Endothelial cell of umbilical vein (primary cell): Measurements from ENCODE around the gene LDLRAD3. TPM values are rescaled to one million over a fixed set of nuclear protein-coding genes. Genes with fewer than 3 reads are reported as not detected.

Experiments used
- BruUV-seq: library from RNA; stranded (reverse); fragments of 400-500 nt; replicated peaks from 2 replicates; lab custom pipeline; 2021; lab: Mats Ljungman, UMichigan
- CTCF ChIA-PET: fragments of 300-600, 350-600 bp; sonication (Branson Sonifier 250); formaldehyde crosslinking; loops from one replicate; lab custom pipeline; 2021; ENCODE audit warnings: antibody characterized with exemption, inconsistent platforms; lab: Charles Lee
- POLR2A ChIA-PET: fragments of 300-600, 350-600 bp; sonication (Branson Sonifier 250); formaldehyde crosslinking; loops from one replicate; lab custom pipeline; 2021; ENCODE audit warnings: antibody characterized with exemption, inconsistent platforms; lab: Charles Lee
- DNase-seq: peaks from one replicate; pipeline ENCODE4 v3.0.0-alpha.2; 2011; ENCODE audit warnings: low read depth, low spot score
- FAIRE-seq: peaks from 2 replicates; lab custom pipeline; 2011; peaks lifted over from hg19 to GRCh38; lab: Jason Lieb, UNC
- H2AFZ ChIP-seq: 2 replicates; pipeline ENCODE4 v1.6.0; 2012; ENCODE audit warnings: low read depth, low read length, control low read depth, inconsistent platforms
- H3K27ac ChIP-seq: 2 replicates; pipeline ENCODE4 v1.5.1; 2011; ENCODE audit warnings: low read depth, mild to moderate bottlenecking, control low read depth, low read length, moderate library complexity; ENCODE audit not compliant: insufficient read depth
- H3K27me3 ChIP-seq, 2 experiments: 2 replicates each; pipeline versions ENCODE4 v1.6.0 to v1.6.1; 2011; ENCODE audit warnings: low read length in 2 of 2, mixed read lengths in 1 of 2; ENCODE audit not compliant: control insufficient read depth in 2 of 2, insufficient read depth in 2 of 2
- H3K36me3 ChIP-seq, 2 experiments: 2 replicates in 1 of 2; 3 replicates in 1 of 2; pipeline ENCODE4 v1.5.1; 2011; ENCODE audit warnings: low read length in 2 of 2, mild to moderate bottlenecking in 1 of 2, moderate library complexity in 1 of 2; ENCODE audit not compliant: control insufficient read depth in 2 of 2, insufficient read depth in 2 of 2; ENCODE audit errors: extremely low read depth in 1 of 2
- H3K4me1 ChIP-seq: 3 replicates; pipeline ENCODE4 v1.5.1; 2011; ENCODE audit warnings: mild to moderate bottlenecking, low read length; ENCODE audit not compliant: control insufficient read depth, insufficient read depth; ENCODE audit errors: extremely low read depth
- H3K4me2 ChIP-seq: 2 replicates; pipeline ENCODE4 v1.6.1; 2011; ENCODE audit warnings: low read length, control low read depth, mixed read lengths; ENCODE audit not compliant: insufficient read depth
- H3K4me3 ChIP-seq, 3 experiments: fragments of 200-600 bp in 1 of 3; sonication (generic), shearing (Covaris generic) in 1 of 3; replicated peaks in 1 of 3; 2 replicates each; pipeline ENCODE4 v1.5.1; 2011 to 2016; ENCODE audit warnings: control low read depth in 3 of 3, low read length in 3 of 3, mild to moderate bottlenecking in 2 of 3, inconsistent platforms in 1 of 3, low read depth in 1 of 3, moderate library complexity in 1 of 3; ENCODE audit not compliant: insufficient read depth in 1 of 3
- H3K79me2 ChIP-seq: 2 replicates; pipeline ENCODE4 v1.6.0; 2012; ENCODE audit warnings: low read length, inconsistent platforms; ENCODE audit not compliant: control insufficient read depth, insufficient read depth
- H3K9ac ChIP-seq: replicated peaks from 2 replicates; pipeline ENCODE3; 2011; ENCODE audit warnings: low read length, control low read depth; ENCODE audit not compliant: insufficient read depth; ENCODE audit errors: extremely low read depth
- H3K9me1 ChIP-seq: replicated peaks from 3 replicates; pipeline ENCODE4 v1.6.0; 2011; ENCODE audit warnings: mild to moderate bottlenecking, low read length; ENCODE audit not compliant: control insufficient read depth, insufficient read depth; ENCODE audit errors: extremely low read depth
- H3K9me3 ChIP-seq: replicated peaks from 2 replicates; pipeline ENCODE4 v1.5.1; 2012; ENCODE audit warnings: low read length, inconsistent platforms; ENCODE audit not compliant: control insufficient read depth, insufficient read depth
- H4K20me1 ChIP-seq: replicated peaks from 2 replicates; pipeline ENCODE3; 2011; ENCODE audit warnings: mild to moderate bottlenecking, low read length; ENCODE audit not compliant: control insufficient read depth, insufficient read depth; ENCODE audit errors: extremely low read depth
- CTCF ChIP-seq, 2 donors: IDR thresholded peaks; 1 replicate in 1 of 2; 2 replicates in 1 of 2; pipeline ENCODE4 v1.5.1; 2011; ENCODE audit warnings: low read length in 2 of 2, mild to moderate bottlenecking in 2 of 2, moderate library complexity in 2 of 2, control low read depth in 1 of 2, inconsistent platforms in 1 of 2, low read depth in 1 of 2; ENCODE audit not compliant: insufficient read depth in 1 of 2; ENCODE audit errors: extremely low read depth in 1 of 2
- EZH2 ChIP-seq: IDR thresholded peaks from 2 replicates; pipeline ENCODE4 v1.6.1; 2012; ENCODE audit warnings: borderline replicate concordance, low read depth, mild to moderate bottlenecking, moderate library complexity, low read length, inconsistent platforms; ENCODE audit not compliant: severe bottlenecking
- FOS ChIP-seq: IDR thresholded peaks from 2 replicates; pipeline ENCODE4 v1.6.1; 2011; ENCODE audit warnings: mild to moderate bottlenecking, low read length, moderate library complexity, borderline replicate concordance; ENCODE audit not compliant: insufficient read depth
- GATA2 ChIP-seq: IDR thresholded peaks from 2 replicates; pipeline ENCODE4 v1.7.0; 2011; ENCODE audit warnings: low read depth, mild to moderate bottlenecking, moderate library complexity, mixed read lengths, low read length; ENCODE audit not compliant: insufficient read length, insufficient read depth
- JUN ChIP-seq: IDR thresholded peaks from 2 replicates; pipeline ENCODE4 v1.6.1; 2011; ENCODE audit warnings: borderline replicate concordance, low read depth; ENCODE audit not compliant: insufficient read length, insufficient read depth
- MAX ChIP-seq: IDR thresholded peaks from 2 replicates; pipeline ENCODE4 v1.6.1; 2011; ENCODE audit not compliant: insufficient read depth, insufficient read length
- MYC ChIP-seq: IDR thresholded peaks from one replicate; pipeline ENCODE4 v1.6.1; 2011; ENCODE audit warnings: mild to moderate bottlenecking, low read depth, low read length
- POLR2A ChIP-seq: IDR thresholded peaks from 2 replicates; pipeline ENCODE4 v1.6.1; 2012; ENCODE audit warnings: low read depth, mild to moderate bottlenecking, control low read depth, low read length
- POLR2AphosphoS5 ChIP-seq: IDR thresholded peaks from 2 replicates; pipeline ENCODE4 v1.6.1; 2012; ENCODE audit warnings: low read depth, mild to moderate bottlenecking, control low read depth, low read length, moderate library complexity; ENCODE audit not compliant: insufficient read depth
- dilution Hi-C: fragments of 300-500 bp; cut with MboI; formaldehyde crosslinking; loops from one replicate; pipeline ENCODE4 v1.15.0; 2019; ENCODE audit warnings: low sequenced_read_pairs; ENCODE audit not compliant: extremely low pct_ligation_motif_present
- intact Hi-C: fragments of 100-400 bp; cut with micrococcal nuclease; formaldehyde crosslinking; loops from one replicate; pipeline ENCODE4 v1.10.0; 2022
- polyA plus RNA-seq, 4 experiments: library from polyadenylated mRNA; depleted of rRNA in 3 of 4; stranded (reverse) in 3 of 4; unstranded in 1 of 4; fragments of >200 nt; gene quantifications; 2 replicates each; pipeline versions ENCODE4 v1.2.1 to v1.2.3, GENCODE V29; 2011 to 2012; ENCODE audit warnings: missing spikeins in 1 of 4
- total RNA-seq: library from RNA; stranded (reverse); gene quantifications from 2 replicates; pipeline ENCODE4 v1.2.3, GENCODE V29; 2021

Gene LDLRAD3
- total and polyA plus RNA-seq, 2 donors (not counting 3 experiments of a cell fraction or from before 2014, with no cell fraction given) = 17.9 to 25.1 TPM

GRCh38 chr11:35992548-35992947 is 48.7 kb downstream of the LDLRAD3 start:
- dilution Hi-C loops (no loop called here), intact Hi-C loops (no loop called here)
- no peaks in the 10 kb centered on the region for H3K27me3 ChIP-seq
- no peak overlapping the region for H3K4me2 ChIP-seq
- no peak overlapping the region for H2AFZ ChIP-seq
- no peak overlapping the region for H3K27ac ChIP-seq
- DNase-seq = no peak
- no peaks in the 10 kb centered on the region for H3K9me3 ChIP-seq
- H3K9me1 ChIP-seq = no peaks in the 10 kb centered on the region
- H3K4me1 ChIP-seq = no peaks in the 10 kb centered on the region
- POLR2A ChIA-PET = no interaction called here
- no peak overlapping the region for H3K4me3 ChIP-seq
- no peaks in the 10 kb centered on the region for H4K20me1 ChIP-seq
- H3K36me3 ChIP-seq = no peaks in the 10 kb centered on the region
- FAIRE-seq = no peak
- BruUV-seq = no TSS peak
- TF ChIP-seq JUN = no peak
- H3K9ac ChIP-seq = no peak overlapping the region
- CTCF ChIA-PET = no interaction called here
- H3K79me2 ChIP-seq = peaks cover 20% of the 10 kb centered on the region

DNA sequence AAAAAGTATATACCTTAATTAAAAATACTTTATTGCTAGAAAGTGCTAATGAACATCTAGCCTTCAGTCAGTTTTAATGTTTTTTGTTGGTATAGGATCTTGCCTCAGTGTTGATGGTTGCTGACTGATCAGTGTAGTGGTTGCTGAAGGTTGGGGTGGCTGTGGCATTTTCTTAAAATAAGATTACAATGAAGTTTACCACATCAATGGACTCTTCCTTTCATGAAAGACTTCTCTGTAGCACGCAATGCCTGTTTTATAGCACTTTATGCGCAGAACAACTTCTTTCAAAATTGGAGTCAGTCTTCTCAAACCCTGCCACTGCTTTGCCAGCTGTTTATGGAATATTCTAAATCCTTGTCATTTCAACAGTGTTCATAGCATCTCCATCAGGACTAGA is 50.6 kb downstream of the LDLRAD3 start:
- Histone ChIP-seq H3K4me3 (no peak overlapping the region), H3K4me1 (no peaks in the 10 kb centered on the region), H3K9me1 (no peaks in the 10 kb centered on the region), H2AFZ (no peak overlapping the region), H3K36me3 (no peaks in the 10 kb centered on the region), H3K79me2 (peaks cover 12% of the 10 kb centered on the region), H3K9me3 (no peaks in the 10 kb centered on the region), H3K27ac (no peak overlapping the region), H3K9ac (no peak overlapping the region), H3K4me2 (no peak overlapping the region), H4K20me1 (no peaks in the 10 kb centered on the region), H3K27me3 (no peaks in the 10 kb centered on the region)
- ChIA-PET CTCF (interaction anchor here (2.3 kb wide), 1 partner anchor 172 kb away, joined by 12 read pairs; no protein-coding TSS in a partner anchor), POLR2A (no interaction called here)
- no peak for DNase-seq
- BruUV-seq = no TSS peak
- dilution Hi-C loops = no loop called here
- TF ChIP-seq JUN = no peak
- no peak for TF ChIP-seq EZH2
- no peak for TF ChIP-seq POLR2A
- no peak for TF ChIP-seq FOS
- no peak for TF ChIP-seq GATA2
- TF ChIP-seq MAX = no peak
- TF ChIP-seq MYC = no peak
- TF ChIP-seq CTCF (IDR thresholded peaks at IDR 0.05; ENCODE audit: extremely low read depth in 1 of 2, insufficient read depth in 1 of 2, low read depth in 1 of 2, low read length in 2 of 2) = no peak
- TF ChIP-seq POLR2AphosphoS5 = no peak
- intact Hi-C loops = no loop called here
- FAIRE-seq = no peak
